ENCODE data around the gene TMEM200A. TPM values are rescaled to one million over a fixed set of nuclear protein-coding genes. Genes with fewer than 3 reads are reported as not detected.

The TMEM200A gene
- total and polyA plus RNA-seq, 4 experiments from 2014 or later: 1.1 to 4.8 (median 1.9) TPM

DNA sequence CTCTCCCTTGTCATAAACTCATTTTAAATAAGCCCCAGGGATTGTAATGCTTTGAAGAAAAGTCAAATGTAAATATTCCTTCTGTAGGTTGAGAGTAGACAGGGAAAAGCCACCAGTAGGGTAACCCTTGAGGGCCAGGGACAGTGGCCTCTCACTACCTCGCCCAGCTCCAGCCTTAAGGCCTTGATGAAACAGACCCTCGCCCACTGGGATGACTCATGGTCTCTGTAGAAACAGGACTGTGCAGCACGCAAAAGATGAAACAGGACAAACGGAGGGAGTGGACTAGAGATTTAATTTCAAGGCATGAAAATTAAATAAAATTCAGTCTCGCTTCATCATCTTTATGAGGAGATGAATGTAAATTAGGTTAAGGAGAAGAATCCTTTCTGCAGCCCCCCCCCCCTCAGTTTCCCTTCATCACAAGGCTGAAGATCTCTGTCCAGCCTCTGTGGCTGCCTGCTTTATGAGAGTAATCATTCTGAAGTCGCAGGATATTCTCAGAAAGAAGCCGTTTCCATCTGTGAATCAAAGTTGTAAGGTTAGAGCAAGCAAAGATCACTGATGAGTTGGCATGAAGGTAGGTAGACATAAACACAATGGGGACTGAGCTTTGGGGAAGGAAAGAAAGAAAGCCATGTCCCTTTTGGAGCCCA lies 60.4 kb downstream of the TMEM200A start:
- H3K4me3 Mint-ChIP-seq: no peak overlapping the region
- no peaks in the 10 kb centered on the region for H3K27me3 ChIP-seq (ENCODE audit: insufficient read depth, low read length)
- ChIA-PET CTCF (ENCODE audit: partially characterized antibody) (no interaction called here), POLR2A (ENCODE audit: partially characterized antibody) (no interaction called here)
- no peaks in the 10 kb centered on the region for H3K4me1 ChIP-seq (ENCODE audit: insufficient read depth, low read length)
- no peak overlapping the region for H3K27ac ChIP-seq (ENCODE audit: low read depth, low read length)
- intact Hi-C loops (cut with micrococcal nuclease): no loop called here
- H3K4me3 ChIP-seq (ENCODE audit: low read length in 2 of 2): no peak overlapping the region
- DNase-seq: no peak
- no peak overlapping the region for H3K27ac Mint-ChIP-seq
- H3K27me3 Mint-ChIP-seq: peaks cover 0 to 1% of the 10 kb centered on the region in 2 donors
- peaks cover 0 to 5% of the 10 kb centered on the region in 2 donors for H3K36me3 Mint-ChIP-seq
- H3K9me3 Mint-ChIP-seq: no peaks in the 10 kb centered on the region
- H3K9me3 ChIP-seq (ENCODE audit: control insufficient read depth in 1 of 2, low read length in 2 of 2): no peaks in the 10 kb centered on the region
- no peaks in the 10 kb centered on the region for H3K36me3 ChIP-seq (ENCODE audit: insufficient read depth, low read length)
- H3K4me1 Mint-ChIP-seq: peaks cover 0 to 4% (median 1%) of the 10 kb centered on the region in 4 donors

DNA sequence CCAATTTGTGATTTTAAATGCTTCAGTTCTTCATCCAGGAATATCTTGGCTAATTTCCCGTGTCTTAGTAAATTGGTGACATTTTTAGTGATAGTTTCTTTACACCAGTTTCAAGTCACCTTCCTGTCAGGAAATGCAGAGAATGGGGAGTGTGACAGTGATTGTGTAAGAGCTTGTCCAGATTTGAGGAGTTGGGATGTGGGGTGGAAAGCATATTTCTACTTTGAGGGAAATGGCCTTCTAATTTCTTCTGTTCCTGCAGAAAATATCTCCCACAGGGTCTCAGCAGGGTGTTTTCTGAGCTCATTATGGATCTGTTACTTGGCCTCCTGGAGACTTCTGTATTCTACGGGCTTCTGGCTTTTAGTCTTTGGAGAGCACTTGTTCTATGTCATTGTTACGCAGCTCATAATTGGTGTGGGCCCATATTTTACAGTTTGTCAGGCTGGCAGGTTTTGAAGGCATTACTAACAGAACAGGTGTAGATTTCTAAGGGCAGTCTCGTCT lies 65.6 kb downstream of the TMEM200A start:
- Histone ChIP-seq H3K4me1 (ENCODE audit: insufficient read depth, low read length) (no peaks in the 10 kb centered on the region), H3K27ac (ENCODE audit: low read depth, low read length) (no peak overlapping the region), H3K9me3 (ENCODE audit: control insufficient read depth in 1 of 2, low read length in 2 of 2) (no peaks in the 10 kb centered on the region), H3K4me3 (ENCODE audit: low read length in 2 of 2) (no peak overlapping the region), H3K27me3 (ENCODE audit: insufficient read depth, low read length) (no peaks in the 10 kb centered on the region), H3K36me3 (ENCODE audit: insufficient read depth, low read length) (no peaks in the 10 kb centered on the region)
- no peak overlapping the region for H3K4me3 Mint-ChIP-seq
- POLR2A ChIA-PET (ENCODE audit: partially characterized antibody): no interaction called here
- H3K27me3 Mint-ChIP-seq: peaks cover 0 to 1% of the 10 kb centered on the region in 2 donors
- H3K9me3 Mint-ChIP-seq: peaks cover 0 to 4% (median 0%) of the 10 kb centered on the region in 8 donors
- CTCF ChIA-PET (ENCODE audit: partially characterized antibody): no interaction called here
- H3K4me1 Mint-ChIP-seq: peaks cover 0 to 3% (median under 1%) of the 10 kb centered on the region in 4 donors
- no peaks in the 10 kb centered on the region for H3K36me3 Mint-ChIP-seq
- H3K27ac Mint-ChIP-seq: no peak overlapping the region
- intact Hi-C loops (cut with micrococcal nuclease): no loop called here
- DNase-seq: no peak

DNA sequence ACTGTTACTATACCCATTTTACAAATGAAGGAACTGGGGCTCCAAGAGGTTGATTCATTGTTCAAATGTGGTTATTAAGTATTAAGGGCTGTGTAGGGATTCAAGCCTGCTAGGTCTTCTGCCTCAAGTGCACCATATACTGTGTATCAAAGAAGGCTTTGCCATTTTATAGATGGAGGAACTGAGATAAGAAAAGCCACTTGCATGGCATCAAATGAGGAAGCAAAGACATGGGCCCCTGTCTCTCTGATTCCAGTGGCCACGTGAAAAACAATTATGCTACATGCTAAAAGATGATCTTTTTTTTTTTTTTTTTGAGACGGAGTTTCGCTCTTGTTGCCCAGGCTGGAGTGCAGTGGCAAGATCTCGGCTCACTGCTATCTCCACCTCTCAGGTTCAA lies 67.0 kb downstream of the TMEM200A start:
- no peak overlapping the region for H3K4me3 Mint-ChIP-seq
- H3K36me3 ChIP-seq (ENCODE audit: insufficient read depth, low read length): no peaks in the 10 kb centered on the region
- no peak overlapping the region for H3K27ac Mint-ChIP-seq
- intact Hi-C loops (cut with micrococcal nuclease): no loop called here
- peaks cover 0 to 2% of the 10 kb centered on the region in 2 donors for H3K27me3 Mint-ChIP-seq
- H3K4me1 Mint-ChIP-seq: peaks cover 0 to 6% (median 2%) of the 10 kb centered on the region in 4 donors
- ChIA-PET CTCF (ENCODE audit: partially characterized antibody) (no interaction called here), POLR2A (ENCODE audit: partially characterized antibody) (no interaction called here)
- no peak overlapping the region for H3K27ac ChIP-seq (ENCODE audit: low read depth, low read length)
- no peak overlapping the region for H3K4me3 ChIP-seq (ENCODE audit: low read length in 2 of 2)
- H3K9me3 ChIP-seq (ENCODE audit: control insufficient read depth in 1 of 2, low read length in 2 of 2): no peaks in the 10 kb centered on the region
- peaks cover 0 to 3% of the 10 kb centered on the region in 2 donors for H3K36me3 Mint-ChIP-seq
- DNase-seq: no peak
- H3K4me1 ChIP-seq (ENCODE audit: insufficient read depth, low read length): no peaks in the 10 kb centered on the region
- H3K9me3 Mint-ChIP-seq: peaks cover 0 to 4% (median 0%) of the 10 kb centered on the region in 8 donors
- H3K27me3 ChIP-seq (ENCODE audit: insufficient read depth, low read length): no peaks in the 10 kb centered on the region

DNA sequence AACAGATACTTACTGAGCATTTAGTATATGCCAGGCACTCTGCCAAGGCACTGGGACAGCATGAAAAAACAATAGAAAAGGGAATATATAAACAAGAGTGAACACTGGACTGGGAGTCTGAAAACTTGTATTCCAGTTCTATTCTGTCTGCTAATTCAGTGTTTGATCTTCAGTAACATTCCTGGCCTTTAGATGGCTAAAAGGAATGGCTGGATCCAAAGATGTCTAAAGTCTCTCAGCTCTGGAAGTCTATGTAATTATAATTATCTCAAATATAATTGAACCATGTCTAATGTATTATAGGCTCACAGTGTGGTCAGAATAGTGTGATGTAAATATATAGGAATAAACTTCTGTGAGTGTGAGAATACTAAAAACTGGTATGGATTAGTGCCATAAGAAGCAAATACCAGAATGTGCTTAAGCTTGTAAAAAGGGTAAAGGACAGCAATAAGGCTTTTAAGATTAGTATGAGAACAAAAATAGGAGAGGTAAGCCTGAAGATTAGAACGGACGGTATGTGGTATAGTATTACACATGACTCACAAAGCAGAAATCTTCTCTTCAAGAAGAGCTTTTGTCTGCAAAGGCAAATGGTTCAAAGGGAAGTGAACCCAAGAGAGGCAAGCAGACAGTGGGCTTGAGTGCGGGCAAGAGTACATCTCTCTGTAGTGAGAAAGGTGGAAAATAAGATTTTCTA lies 68.5 kb downstream of the TMEM200A start:
- H3K4me3 ChIP-seq (ENCODE audit: low read length in 2 of 2): no peak overlapping the region
- POLR2A ChIA-PET (ENCODE audit: partially characterized antibody): no interaction called here
- no peak overlapping the region for H3K4me3 Mint-ChIP-seq

DNA sequence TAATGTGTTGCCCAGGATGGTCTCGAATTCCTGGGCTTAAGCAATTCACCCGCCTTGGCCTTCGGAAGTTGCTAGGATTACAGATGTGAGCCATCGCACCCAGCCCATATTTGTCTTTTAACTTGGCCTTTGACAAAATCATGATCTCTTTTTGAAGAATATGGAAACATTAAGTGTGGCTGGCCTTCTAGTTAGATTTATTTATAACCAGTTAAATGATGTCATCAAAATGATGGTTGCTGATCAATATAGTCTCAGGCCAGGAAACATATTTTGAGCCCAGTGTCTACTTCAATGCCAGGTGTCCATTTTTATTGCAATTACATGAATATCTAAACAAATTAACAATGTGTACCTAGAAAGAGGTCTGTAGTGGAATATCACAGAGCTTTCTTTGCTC lies 69.4 kb downstream of the TMEM200A start:
- Mint-ChIP-seq H3K36me3 (peaks cover 2 to 12% of the 10 kb centered on the region in 2 donors), H3K4me1 (peaks cover 0 to 6% (median 2%) of the 10 kb centered on the region in 4 donors), H3K27ac (no peak overlapping the region), H3K27me3 (peaks cover 0 to 2% of the 10 kb centered on the region in 2 donors), H3K9me3 (peaks cover 0 to 9% (median 0%) of the 10 kb centered on the region in 8 donors), H3K4me3 (no peak overlapping the region)
- no peak for DNase-seq
- Histone ChIP-seq H3K4me3 (ENCODE audit: low read length in 2 of 2) (no peak overlapping the region), H3K27me3 (ENCODE audit: insufficient read depth, low read length) (no peaks in the 10 kb centered on the region), H3K4me1 (ENCODE audit: insufficient read depth, low read length) (no peaks in the 10 kb centered on the region), H3K36me3 (ENCODE audit: insufficient read depth, low read length) (no peaks in the 10 kb centered on the region), H3K27ac (ENCODE audit: low read depth, low read length) (no peak overlapping the region), H3K9me3 (ENCODE audit: control insufficient read depth in 1 of 2, low read length in 2 of 2) (no peaks in the 10 kb centered on the region)
- CTCF ChIA-PET (ENCODE audit: partially characterized antibody): no interaction called here
- POLR2A ChIA-PET (ENCODE audit: partially characterized antibody): no interaction called here
- intact Hi-C loops (cut with micrococcal nuclease): no loop called here

More for the DNA sequence above, 68.5 kb downstream of the TMEM200A start:
- no peaks in the 10 kb centered on the region for H3K4me1 ChIP-seq (ENCODE audit: insufficient read depth, low read length)
- no peak overlapping the region for H3K27ac ChIP-seq (ENCODE audit: low read depth, low read length)
- CTCF ChIA-PET (ENCODE audit: partially characterized antibody): no interaction called here
- no peaks in the 10 kb centered on the region for H3K9me3 ChIP-seq (ENCODE audit: control insufficient read depth in 1 of 2, low read length in 2 of 2)
- H3K27me3 ChIP-seq (ENCODE audit: insufficient read depth, low read length): no peaks in the 10 kb centered on the region
- H3K36me3 Mint-ChIP-seq: peaks cover 0 to 4% of the 10 kb centered on the region in 2 donors
- H3K4me1 Mint-ChIP-seq: peaks cover 0 to 6% (median 2%) of the 10 kb centered on the region in 4 donors
- intact Hi-C loops (cut with micrococcal nuclease): no loop called here
- DNase-seq: no peak
- no peak overlapping the region for H3K27ac Mint-ChIP-seq
- peaks cover 0 to 2% of the 10 kb centered on the region in 2 donors for H3K27me3 Mint-ChIP-seq
- H3K36me3 ChIP-seq (ENCODE audit: insufficient read depth, low read length): no peaks in the 10 kb centered on the region
- H3K9me3 Mint-ChIP-seq: peaks cover 0 to 4% (median 0%) of the 10 kb centered on the region in 8 donors

DNA sequence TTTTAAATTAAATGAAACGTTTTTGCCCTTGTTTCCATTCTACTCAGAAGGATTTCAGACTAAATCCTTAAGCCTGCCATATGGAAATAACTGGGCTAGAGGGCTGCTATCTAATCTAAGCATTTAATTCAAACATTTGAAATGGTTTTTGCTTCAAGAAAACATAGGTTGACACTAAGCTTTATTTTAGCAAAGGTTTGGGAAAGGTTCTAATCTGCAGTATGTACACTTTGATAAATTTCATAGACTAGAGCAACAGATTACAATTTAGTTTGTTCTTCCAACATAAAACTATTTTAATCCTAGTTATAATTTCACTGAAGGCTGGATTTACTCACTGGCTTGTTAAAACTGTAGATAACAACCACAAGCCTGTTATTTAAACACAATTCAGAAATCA lies 72.1 kb downstream of the TMEM200A start:
- Histone ChIP-seq H3K27ac (ENCODE audit: low read depth, low read length) (no peak overlapping the region), H3K4me1 (ENCODE audit: insufficient read depth, low read length) (no peaks in the 10 kb centered on the region), H3K36me3 (ENCODE audit: insufficient read depth, low read length) (peaks cover 7% of the 10 kb centered on the region), H3K27me3 (ENCODE audit: insufficient read depth, low read length) (no peaks in the 10 kb centered on the region), H3K4me3 (ENCODE audit: low read length in 2 of 2) (no peak overlapping the region), H3K9me3 (ENCODE audit: control insufficient read depth in 1 of 2, low read length in 2 of 2) (no peaks in the 10 kb centered on the region)
- Mint-ChIP-seq H3K9me3 (peaks cover 0 to 9% (median 0%) of the 10 kb centered on the region in 8 donors), H3K4me1 (peaks cover 0 to 6% (median 2%) of the 10 kb centered on the region in 4 donors), H3K27ac (no peak overlapping the region), H3K4me3 (no peak overlapping the region), H3K27me3 (peaks cover 0 to 2% of the 10 kb centered on the region in 2 donors), H3K36me3 (peaks cover 10 to 29% of the 10 kb centered on the region in 2 donors)
- no peak for DNase-seq
- intact Hi-C loops (cut with micrococcal nuclease): no loop called here
- POLR2A ChIA-PET (ENCODE audit: partially characterized antibody): no interaction called here
- CTCF ChIA-PET (ENCODE audit: partially characterized antibody): no interaction called here

DNA sequence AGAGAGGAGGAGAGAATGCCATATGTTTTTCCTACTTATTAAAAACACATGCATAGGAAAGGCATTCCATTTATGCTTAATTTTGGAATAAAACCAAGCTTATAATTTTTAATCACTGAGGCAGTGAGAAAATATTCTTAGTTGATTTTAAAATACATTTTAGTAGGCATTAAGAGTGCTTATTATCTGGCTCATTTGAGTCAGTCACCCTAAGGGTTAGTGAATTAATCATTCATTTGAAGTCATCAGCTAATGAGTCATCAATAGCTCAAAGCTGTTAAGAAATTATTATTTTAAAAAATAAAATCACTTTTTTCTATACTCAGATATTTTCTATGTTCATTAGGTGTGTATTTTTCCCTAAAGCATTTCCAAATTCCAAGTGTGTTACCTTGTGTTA lies 81.6 kb downstream of the TMEM200A start:
- POLR2A ChIA-PET (ENCODE audit: partially characterized antibody): no interaction called here
- Histone ChIP-seq H3K4me3 (ENCODE audit: low read length in 2 of 2) (no peak overlapping the region), H3K9me3 (ENCODE audit: control insufficient read depth in 1 of 2, low read length in 2 of 2) (no peaks in the 10 kb centered on the region), H3K27ac (ENCODE audit: low read depth, low read length) (no peak overlapping the region), H3K27me3 (ENCODE audit: insufficient read depth, low read length) (no peaks in the 10 kb centered on the region), H3K4me1 (ENCODE audit: insufficient read depth, low read length) (no peaks in the 10 kb centered on the region), H3K36me3 (ENCODE audit: insufficient read depth, low read length) (no peaks in the 10 kb centered on the region)
- CTCF ChIA-PET (ENCODE audit: partially characterized antibody): no interaction called here
- intact Hi-C loops (cut with micrococcal nuclease): no loop called here
- Mint-ChIP-seq H3K36me3 (no peaks in the 10 kb centered on the region), H3K27me3 (no peaks in the 10 kb centered on the region), H3K27ac (no peak overlapping the region), H3K9me3 (no peaks in the 10 kb centered on the region), H3K4me3 (no peak overlapping the region), H3K4me1 (peaks cover 0 to 2% (median 0%) of the 10 kb centered on the region in 4 donors)
- DNase-seq: no peak

Data from CD4-positive, alpha-beta memory T cell (primary cell).